ENCODE measurements around the gene KIF17.

Gene KIF17

GRCh38 chr1:20715406-20715805 is 2.4 kb downstream of the KIF17 start:
- DNase-seq (ENCODE audit: low read depth), result no peak
- no peak for TF ChIP-seq CTCF (conservative IDR thresholded peaks at IDR 0.05; ENCODE audit: low read length)
- H3K4me3 ChIP-seq (ENCODE audit: low read length), result no peak overlapping the region

DNA sequence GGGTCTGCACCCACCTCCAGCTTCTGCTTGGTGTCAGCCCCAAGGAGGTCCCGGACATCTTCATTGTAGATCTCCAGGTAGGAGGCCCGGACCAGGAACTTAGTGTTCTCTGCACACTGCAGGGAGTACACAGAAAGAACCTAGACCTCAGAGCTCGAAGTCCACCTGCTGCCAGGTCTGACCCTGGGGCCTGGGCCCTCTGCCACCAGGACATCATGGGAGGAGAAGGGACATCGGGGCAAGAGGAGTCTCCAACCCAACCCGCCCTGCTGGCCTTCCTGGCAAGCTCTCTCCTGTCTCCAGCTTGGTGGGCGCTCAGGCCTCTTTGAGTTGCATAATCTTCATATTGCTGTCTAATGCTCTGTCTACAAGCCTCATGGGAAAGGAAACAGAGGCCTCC is 4.4 kb downstream of the KIF17 start:
- no peak for DNase-seq (ENCODE audit: low read depth)
- H3K4me3 ChIP-seq (ENCODE audit: low read length), result no peak overlapping the region
- no peak for TF ChIP-seq CTCF (conservative IDR thresholded peaks at IDR 0.05; ENCODE audit: low read length)

DNA sequence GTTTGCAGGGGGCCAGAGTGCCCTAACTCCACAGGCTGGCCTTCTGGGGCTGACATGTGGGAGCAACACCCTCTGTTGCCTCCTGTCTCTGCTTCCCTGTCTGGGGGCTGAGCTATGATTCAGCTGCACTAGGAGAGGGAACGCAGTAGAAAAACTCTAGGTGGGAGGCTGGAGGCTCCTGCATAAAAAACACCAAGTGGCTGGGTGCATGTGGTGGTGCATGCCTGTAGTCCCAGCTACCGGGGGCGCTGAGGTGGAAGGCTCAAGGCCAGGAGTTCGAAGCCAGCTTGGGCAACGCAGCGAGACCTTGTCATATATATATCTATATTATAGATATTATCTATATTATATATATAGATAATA is 5.6 kb downstream of the KIF17 start:
- TF ChIP-seq CTCF (conservative IDR thresholded peaks at IDR 0.05; ENCODE audit: low read length), result no peak
- H3K4me3 ChIP-seq (ENCODE audit: low read length), result no peak overlapping the region
- DNase-seq (ENCODE audit: low read depth), result no peak

GRCh38 chr1:20711285-20712214 is 6.3 kb downstream of the KIF17 start:
- no peak for DNase-seq (ENCODE audit: low read depth)
- TF ChIP-seq CTCF (conservative IDR thresholded peaks at IDR 0.05; ENCODE audit: low read length), result no peak
- H3K4me3 ChIP-seq (ENCODE audit: low read length), result no peak overlapping the region

DNA sequence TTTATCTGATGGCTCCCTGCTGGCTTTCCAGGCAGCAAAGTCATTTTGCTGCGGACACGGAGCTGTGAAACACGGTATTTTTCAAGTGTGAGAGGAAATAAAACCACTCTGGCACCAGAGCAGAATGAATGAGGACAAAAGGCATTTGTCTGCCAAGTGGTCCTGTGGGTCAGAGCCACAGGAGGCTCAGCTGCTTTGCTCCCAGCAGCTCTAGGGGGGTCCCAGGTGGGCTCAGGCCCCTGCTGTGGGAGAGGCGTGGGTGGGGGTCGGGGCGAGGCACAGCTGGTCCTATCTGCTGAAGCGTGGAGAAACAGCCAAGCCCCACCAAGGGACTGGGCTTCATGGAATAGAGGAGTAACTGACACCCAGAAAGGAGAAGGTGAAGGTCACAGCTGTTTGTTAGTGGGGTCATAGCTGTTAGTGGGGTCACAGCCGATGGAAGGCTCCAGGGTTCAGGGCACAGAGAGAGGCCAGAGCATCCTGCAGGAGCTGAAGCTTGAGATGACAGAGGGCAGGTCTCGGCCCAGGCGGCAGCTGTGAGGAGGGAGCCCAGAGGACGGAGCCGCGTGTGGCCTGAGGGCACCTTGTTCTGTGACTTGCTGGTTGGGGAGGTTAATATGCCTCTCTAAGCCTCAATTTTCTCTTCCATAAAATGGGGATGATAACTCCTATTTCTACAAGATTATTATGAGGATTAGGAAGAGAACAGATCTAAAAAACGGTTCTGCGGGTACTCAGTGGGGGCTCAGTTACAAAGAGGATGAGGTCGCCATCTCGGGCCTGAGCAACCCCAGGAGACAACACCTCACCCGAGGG is 7.1 kb downstream of the KIF17 start:
- no peak overlapping the region for H3K4me3 ChIP-seq (ENCODE audit: low read length)
- TF ChIP-seq CTCF (conservative IDR thresholded peaks at IDR 0.05; ENCODE audit: low read length), result no peak
- DNase-seq (ENCODE audit: low read depth), result no peak

DNA sequence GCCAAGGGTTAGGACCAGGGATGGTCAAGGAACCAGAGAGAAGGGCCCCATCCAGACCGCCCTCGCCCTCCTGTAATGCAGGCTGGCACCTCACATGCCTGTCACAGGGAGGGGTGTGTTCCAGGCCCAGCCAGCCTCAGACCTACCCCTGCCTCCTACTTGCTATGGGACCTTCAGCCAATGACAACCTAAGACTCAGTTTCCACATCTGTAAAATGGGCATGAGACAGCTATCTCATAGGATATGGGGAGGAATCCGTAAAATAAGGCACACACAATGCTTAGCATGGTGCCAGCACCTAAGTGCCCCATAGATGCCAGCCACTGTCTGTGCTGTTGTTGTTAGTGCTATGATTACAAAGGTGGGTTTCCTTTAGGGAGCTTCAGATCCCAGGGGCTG is 7.9 kb downstream of the KIF17 start:
- no peak for TF ChIP-seq CTCF (conservative IDR thresholded peaks at IDR 0.05; ENCODE audit: low read length)
- H3K4me3 ChIP-seq (ENCODE audit: low read length), result no peak overlapping the region
- DNase-seq (ENCODE audit: low read depth), result no peak
